Measurements from ENCODE around the gene GOLGB1.
"Not testable (repeated sequence)": the region's sequence is repeated elsewhere in the genome, so short reads cannot be mapped to it uniquely, and the experiment has no call there.

GOLGB1 gene

DNA sequence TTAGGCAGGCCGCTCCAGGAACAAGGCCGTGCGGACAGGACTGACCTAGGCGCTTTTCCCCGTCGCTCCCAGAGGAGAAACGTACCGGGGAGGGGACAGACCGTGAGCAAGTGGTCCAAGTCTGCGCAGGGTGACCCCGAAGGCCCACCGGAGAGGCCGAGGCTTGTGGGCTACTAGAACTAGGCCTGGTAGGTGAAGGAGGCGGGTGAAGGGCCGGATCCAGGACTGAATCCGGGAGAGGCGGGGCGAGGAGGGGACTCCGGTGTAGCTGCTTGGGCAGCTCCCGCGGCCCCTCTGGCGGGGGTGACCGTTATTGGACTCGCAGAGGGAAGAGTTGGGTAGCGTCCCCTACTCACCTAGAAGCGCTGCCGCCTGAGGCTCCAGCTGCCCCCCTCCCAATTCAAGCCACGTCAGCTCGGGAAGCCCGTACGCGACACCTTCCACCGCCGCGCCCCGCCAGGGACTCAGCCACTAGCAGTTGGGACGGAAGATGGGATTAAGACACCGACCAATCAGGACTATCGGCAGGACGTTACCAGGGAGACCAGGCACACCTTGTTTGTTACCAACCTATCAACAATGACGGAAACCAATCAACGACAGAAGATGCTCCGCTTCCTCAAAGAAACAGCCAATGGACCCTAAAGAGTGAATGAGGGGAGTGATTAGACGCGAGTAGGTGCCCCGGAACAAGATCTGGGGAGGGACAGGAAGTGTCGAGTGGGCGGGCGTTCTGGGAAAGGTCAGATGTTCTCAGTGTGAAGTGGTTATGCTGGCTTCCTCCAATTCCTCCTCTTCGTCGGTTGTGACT is at the start of gene GOLGB1:
Gene GOLGB1, minus strand, starts transcription at position 466 of the 811 bp plus-strand sequence. CDS start 18,770 bp downstream, outside the sequence.
- DNase-seq: peak; percentile 96 to 100

- DNase-seq: no peak
Measured at GRCh38 chr3:121796970-121797369, 47.4 kb upstream of the GOLGB1 start.

DNA sequence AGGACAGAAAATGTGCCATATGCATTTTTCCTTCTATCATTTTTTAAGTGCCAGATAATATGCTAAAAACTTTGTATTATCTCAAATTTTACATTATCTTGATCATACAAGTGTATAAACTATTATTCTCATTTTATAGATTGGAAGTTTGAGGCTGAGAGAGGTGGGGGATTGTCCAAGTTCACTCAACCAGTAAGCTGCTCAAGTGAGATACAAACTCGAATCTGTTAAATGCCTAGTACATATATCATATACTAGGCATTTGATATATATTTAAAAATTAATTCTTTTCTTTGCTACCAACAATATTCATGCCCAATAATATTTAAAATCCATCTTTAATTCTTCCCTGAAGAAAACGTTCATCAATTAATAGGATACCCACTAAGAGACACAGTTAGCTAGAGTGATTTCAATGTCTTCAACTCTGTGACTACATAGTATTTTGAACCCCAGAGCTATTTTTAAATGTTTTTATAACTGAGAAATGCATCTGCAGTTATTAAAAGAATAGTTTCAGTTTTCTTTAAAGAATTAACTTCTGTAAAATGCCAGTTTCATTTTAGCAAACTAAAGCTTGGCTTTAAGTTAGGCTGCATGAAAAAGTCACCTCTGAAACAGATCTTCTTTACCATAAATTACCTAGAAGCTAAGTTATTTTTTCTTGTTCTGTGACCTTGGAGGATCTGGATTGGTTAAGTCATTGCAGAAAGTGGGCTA is 44.9 kb upstream of the GOLGB1 start:
- no peak for DNase-seq

DNA sequence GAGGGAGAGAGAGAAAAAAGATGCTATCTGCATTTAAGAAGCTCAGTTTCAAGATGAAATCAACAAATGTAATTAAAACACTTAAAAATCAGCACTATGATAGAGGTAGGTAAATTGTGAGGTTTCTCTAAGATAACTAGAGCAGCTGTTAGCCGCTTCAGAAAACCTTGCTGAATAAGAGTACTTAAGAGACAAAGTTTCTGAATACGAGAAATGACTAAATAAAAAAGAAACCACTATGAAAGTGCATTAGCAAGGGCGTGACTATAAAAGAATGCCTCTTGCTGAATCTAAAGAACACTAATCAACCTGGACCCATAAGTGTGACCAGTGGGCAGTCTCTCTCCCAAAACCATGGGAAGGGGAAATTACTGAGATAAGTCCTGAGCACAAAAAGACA is 43.5 kb upstream of the GOLGB1 start:
- DNase-seq: no peak

DNA sequence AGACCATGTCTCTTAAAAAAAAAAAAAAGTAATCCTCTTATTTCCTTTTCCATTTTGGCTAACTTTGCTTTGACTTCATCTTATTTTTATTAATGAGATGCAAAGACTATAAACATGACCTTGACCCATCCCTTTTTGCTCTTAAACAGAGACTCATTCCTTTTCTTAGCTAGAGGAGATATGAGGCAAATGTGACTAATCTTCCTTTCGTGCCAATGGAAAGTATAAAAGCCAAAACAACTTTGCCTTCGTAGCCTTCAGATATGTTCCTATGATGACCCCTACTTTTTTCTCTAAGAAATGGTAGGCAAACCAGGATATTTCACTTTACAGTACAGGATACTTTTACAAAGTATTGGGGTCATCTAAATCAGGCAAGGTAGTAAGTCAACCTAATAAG is 36.9 kb upstream of the GOLGB1 start:
- no peak for DNase-seq

GRCh38 chr3:121782784-121783183 is 33.2 kb upstream of the GOLGB1 start:
- DNase-seq: not testable (repeated sequence)

- no peak for DNase-seq
Measured at GRCh38 chr3:121781611-121782010, 32.1 kb upstream of the GOLGB1 start.

GRCh38 chr3:121775095-121775494 is 25.6 kb upstream of the GOLGB1 start:
- not testable (repeated sequence) for DNase-seq

GRCh38 chr3:121769246-121769645 is 19.7 kb upstream of the GOLGB1 start:
- DNase-seq: no peak

GRCh38 chr3:121768452-121768851 is 18.9 kb upstream of the GOLGB1 start:
- no peak for DNase-seq

- no peak for DNase-seq
Measured at GRCh38 chr3:121759541-121760202, 10.1 kb upstream of the GOLGB1 start.

GRCh38 chr3:121758727-121759450 is 9.3 kb upstream of the GOLGB1 start:
- DNase-seq: no peak

GRCh38 chr3:121757812-121758545 is 8.4 kb upstream of the GOLGB1 start:
- DNase-seq: no peak

DNA sequence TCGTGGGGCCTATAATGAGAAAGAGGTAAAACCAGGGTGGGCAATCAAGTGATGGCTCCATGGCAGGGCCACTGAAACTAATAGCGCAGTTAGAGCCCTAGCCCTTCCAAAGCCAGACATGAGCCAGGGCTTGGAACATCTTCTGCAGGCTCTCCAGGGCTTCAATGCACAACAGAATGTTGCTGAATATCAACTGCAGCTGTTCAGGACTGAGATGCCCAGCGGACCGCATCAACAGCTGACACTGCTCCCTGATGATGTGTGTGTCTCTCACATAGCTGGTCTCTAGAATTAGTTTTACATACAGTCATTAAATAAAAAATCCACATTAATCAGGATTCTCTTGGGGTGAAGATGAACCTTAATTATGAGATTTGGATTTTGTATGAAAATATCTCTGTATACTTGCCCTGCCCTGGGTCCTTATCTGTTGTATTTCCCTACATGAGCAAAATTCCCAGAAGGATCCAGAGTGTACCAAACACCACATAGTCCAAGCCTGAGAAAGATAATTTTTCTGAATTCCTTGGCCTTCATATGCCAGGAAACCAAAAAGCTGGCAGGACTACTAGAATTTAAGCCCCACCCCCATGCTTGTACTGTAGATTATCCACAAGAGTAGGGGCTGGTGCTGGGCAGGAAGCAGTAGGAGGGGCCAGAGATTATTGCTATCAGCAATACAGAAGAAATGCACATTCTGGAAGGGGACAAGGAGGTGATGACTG is 7.7 kb upstream of the GOLGB1 start:
- no peak for DNase-seq

GRCh38 chr3:121752772-121753171 is 3.2 kb upstream of the GOLGB1 start:
- DNase-seq: no peak

DNA sequence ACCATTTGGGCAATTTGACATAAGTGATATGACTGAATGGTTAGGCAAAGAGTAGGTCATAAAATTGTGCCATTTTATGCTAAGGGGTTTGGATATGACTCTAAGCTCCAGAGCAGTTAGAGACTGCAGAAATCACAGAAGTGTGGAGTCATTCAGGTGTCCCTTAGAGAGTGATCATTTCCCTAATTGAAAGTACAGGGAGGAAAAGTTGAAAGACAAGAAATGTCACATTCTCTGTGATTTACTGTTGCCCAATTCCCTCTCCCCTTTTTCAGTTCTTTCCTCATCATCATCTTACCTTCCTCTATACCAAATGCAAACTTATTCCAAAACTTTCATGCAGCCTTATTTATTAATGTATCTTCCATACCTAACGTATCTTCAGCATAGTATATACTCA is 2.7 kb upstream of the GOLGB1 start:
- DNase-seq: no peak

GRCh38 chr3:121750087-121750415 is 510 bp upstream of the GOLGB1 start:
- no peak for DNase-seq

DNA sequence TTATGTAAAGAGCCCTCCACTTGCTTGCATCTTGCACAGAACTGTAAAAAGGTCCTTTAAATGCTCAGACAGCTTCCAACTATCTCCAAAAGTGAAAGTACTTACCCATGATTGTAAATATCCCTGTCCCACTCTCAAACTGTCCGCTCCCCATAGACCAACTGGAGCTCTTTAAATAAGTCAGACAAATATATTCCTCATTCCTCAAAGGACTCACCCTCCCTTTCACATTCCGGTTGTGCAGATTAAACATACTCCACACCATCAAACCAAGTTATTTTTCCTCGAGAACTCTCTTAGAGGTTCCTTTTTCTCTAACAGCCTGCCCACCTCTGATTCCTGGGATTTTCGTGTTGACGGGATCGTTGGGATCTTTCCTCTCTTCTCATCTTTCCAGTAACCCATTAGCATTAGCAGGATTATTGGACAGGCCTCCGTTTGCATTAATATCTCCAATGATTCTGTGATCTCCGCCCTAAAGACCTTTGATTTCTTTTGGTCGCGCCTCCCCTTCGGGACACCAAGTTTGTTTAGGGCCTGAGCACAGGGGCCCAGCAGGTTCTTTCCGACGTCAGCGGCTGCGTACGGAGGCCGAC is 763 bp downstream of the GOLGB1 start:
- DNase-seq: peak; percentile 46 to 51

DNA sequence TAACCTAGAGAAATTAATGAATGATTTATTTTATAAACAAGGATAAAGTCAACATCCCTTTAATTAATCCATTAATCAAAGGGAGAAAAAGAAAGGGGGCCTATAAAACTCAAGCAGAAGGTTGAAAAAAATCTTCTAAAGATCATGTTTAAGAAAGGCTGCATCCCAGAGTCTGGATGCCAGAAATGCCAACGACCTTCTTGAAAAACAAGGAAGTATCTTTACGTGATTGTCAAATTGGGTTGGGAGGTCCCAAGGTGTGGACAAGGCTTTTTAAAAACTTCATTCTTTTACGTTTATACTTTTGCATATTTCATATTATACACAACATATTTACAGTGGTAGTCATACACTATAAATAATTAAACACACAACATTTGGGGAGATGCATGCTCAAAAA is 1.6 kb downstream of the GOLGB1 start:
- DNase-seq: peak in 1 of 2 donors; percentile 4

DNA sequence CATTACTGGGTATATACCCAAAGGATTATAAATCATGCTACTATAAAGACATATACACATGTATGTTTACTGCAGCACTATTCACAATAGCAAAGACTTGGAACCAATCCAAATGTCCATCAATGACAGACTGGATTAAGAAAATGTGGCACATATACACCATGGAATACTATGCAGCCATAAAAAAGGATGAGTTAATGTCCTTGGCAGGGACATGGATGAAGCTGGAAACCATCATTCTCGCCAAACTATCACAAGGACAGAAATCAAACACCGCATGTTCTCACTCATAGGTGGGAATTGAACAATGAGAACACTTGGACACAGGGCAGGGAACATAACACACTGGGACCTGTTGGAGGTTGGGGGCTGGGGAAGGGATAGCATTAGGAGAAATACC is 6.4 kb downstream of the GOLGB1 start:
- not testable (repeated sequence) for DNase-seq

DNA sequence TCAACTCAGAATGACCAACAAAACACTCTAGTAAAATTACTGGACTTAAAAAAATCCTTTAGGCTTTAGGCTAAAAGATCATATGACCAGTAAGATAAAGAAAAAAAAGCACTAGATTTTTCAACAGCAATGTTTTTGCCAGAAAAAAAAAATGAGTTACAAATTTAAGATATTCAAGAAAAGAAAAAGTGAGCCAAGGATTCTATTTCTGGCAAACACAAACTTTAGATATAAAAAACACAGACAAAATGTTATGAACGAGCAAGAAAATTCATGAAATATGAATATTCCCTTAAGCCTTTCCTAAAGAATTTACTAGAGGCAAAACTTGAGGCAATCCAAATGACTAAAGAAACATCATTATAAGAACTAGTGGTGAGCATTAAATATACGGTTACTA is 8.6 kb downstream of the GOLGB1 start:
- no peak for DNase-seq

All from inflammatory macrophage treated with lipopolysaccharide for 1 hour (primary cell).